ENCODE results near the gene BSG. TPM values are rescaled to one million over a fixed set of nuclear protein-coding genes. Genes with fewer than 3 reads are reported as not detected.
"Not testable (repeated sequence)": the region's sequence is repeated elsewhere in the genome, so short reads cannot be mapped to it uniquely, and the experiment has no call there.

BSG gene
- total and polyA plus RNA-seq, 9 of the 15 experiments (the other 6 are each of a cell fraction or from before 2014, with no cell fraction given): 4.6 to 495 (median 187) TPM

DNA sequence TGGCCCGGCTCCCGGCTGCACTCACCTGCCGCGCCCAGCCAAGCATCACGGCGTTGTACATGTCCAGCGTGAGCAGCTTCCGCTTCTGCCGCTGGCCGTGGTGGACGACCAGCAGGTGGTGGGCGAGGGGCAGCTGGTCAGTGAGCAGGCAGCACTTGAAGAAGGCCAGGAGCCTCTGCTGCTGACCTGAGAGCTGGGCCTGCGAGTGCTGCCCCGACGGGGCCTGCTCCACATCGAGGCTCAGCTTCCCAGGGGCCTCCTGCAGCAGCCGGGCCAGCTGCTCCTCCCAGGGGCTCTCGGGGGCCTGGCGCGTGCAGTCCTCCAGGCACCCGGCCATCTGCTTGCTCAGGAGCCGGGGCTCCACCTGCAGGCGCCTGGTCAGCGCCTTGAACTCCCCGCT lies 57.1 kb downstream of the BSG start:
- intact Hi-C loops (cut with micrococcal nuclease); H3K9me1 ChIP-seq (ENCODE audit: control insufficient read depth, insufficient read depth, low read length); FAIRE-seq; DNase-seq (ENCODE audit: extremely low read depth in 1 of 4, low spot score in 3 of 4); H3K4me3 ChIP-seq; H3K9ac ChIP-seq (ENCODE audit: insufficient read depth in 1 of 2, low read depth in 2 of 2, low read length in 2 of 2); POLR2A ChIA-PET; H2AFZ ChIP-seq (ENCODE audit: low read depth, low read length); H3K4me2 ChIP-seq (ENCODE audit: insufficient read depth, low read length); ATAC-seq; H4K20me1 ChIP-seq (replicated peaks; ENCODE audit: control insufficient read depth, insufficient read depth, low read length); H3K27me3 ChIP-seq (ENCODE audit: control insufficient read depth in 2 of 2, insufficient read depth in 2 of 2, low read length in 2 of 2); CTCF ChIA-PET (ENCODE audit: low intra/inter-chr PET ratio); H3K9me3 ChIP-seq (replicated peaks; ENCODE audit: control insufficient read depth, insufficient read depth, low read depth, low read length); BruUV-seq (replicated peaks); in situ Hi-C loops (cut with MboI); H3K27ac ChIP-seq (ENCODE audit: extremely low read depth, low read depth, low read length): not testable (repeated sequence)
- 97% methylated on average over 22 of the region's 25 CpGs for WGBS (ENCODE audit: insufficient coverage, low coverage, missing lambda C conversion rate)
- peaks cover 50% of the 10 kb centered on the region for H3K79me2 ChIP-seq (ENCODE audit: control insufficient read depth, insufficient read depth, low read length)
- TF ChIP-seq RBFOX2 (IDR thresholded peaks at IDR 0.05; ENCODE audit: low read depth, low read length): peak; percentile 5; the same call in 1 of the 2 replicates
- peaks cover 0 to 48% of the 10 kb centered on the region in 2 experiments; a peak in 4 of 5 replicates for H3K4me1 ChIP-seq (replicated peaks in 1 of 2; ENCODE audit: control insufficient read depth in 2 of 2, insufficient read depth in 2 of 2, low read length in 2 of 2)
- H3K36me3 ChIP-seq (ENCODE audit: control insufficient read depth, insufficient read depth, low read length): peaks cover 63% of the 10 kb centered on the region; the same call in 2 of the 3 replicates

DNA sequence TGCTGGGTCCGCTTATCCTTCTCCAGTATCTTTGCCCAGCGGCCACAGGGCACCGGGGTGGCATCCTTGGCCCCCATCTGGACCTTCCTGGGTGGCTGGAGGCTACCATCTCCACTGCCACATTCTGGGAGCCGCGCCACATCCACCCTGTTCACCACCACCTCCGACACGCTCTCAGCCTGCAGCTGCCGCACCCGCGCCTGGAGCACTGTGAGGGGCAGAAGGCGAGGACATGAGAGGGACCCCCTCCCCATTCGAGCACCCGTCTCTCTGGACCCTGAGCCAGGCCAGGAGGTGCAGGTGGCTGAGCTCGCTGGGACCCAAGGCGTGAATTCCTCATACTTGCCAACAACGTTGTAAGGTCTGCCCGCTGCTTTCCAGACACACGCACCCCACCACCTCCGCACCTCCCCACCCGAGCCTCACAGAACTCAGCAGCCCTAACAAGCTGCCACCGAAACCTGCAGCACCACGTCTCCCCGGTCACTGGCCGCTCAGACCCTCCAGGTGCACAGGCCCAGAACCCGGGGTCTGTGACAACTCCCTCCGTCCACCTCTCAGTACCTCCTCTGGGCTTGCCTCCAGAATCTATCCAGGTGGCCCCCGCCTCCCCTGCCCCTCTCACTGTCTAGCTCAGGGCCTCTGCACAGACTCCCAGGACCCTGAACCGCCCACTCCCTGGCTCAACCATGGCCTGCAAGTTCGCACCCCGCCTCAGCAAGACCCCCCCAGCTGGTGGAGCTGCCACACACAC lies 57.7 kb downstream of the BSG start:
- intact Hi-C loops (cut with micrococcal nuclease): no loop called here
- Histone ChIP-seq H4K20me1 (replicated peaks; ENCODE audit: control insufficient read depth, insufficient read depth, low read length) (no peaks in the 10 kb centered on the region), H3K9ac (ENCODE audit: insufficient read depth in 1 of 2, low read depth in 2 of 2, low read length in 2 of 2) (peak overlapping the region in 1 of 2 experiments; percentile 26; a peak in 1 of 4 replicates), H3K4me2 (ENCODE audit: insufficient read depth, low read length) (no peak overlapping the region), H3K27ac (ENCODE audit: extremely low read depth, low read depth, low read length) (no peak overlapping the region), H3K4me3 (no peak overlapping the region), H3K4me1 (replicated peaks in 1 of 2; ENCODE audit: control insufficient read depth in 2 of 2, insufficient read depth in 2 of 2, low read length in 2 of 2) (peaks cover 0 to 51% of the 10 kb centered on the region in 2 experiments; a peak in 4 of 5 replicates), H3K9me3 (replicated peaks; ENCODE audit: control insufficient read depth, insufficient read depth, low read depth, low read length) (no peaks in the 10 kb centered on the region), H3K27me3 (ENCODE audit: control insufficient read depth in 2 of 2, insufficient read depth in 2 of 2, low read length in 2 of 2) (no peaks in the 10 kb centered on the region), H3K9me1 (ENCODE audit: control insufficient read depth, insufficient read depth, low read length) (no peaks in the 10 kb centered on the region), H3K79me2 (ENCODE audit: control insufficient read depth, insufficient read depth, low read length) (peaks cover 50% of the 10 kb centered on the region), H3K36me3 (ENCODE audit: control insufficient read depth, insufficient read depth, low read length) (peaks cover 56% of the 10 kb centered on the region; the same call in 2 of the 3 replicates), H2AFZ (ENCODE audit: low read depth, low read length) (no peak overlapping the region)
- DNase-seq (ENCODE audit: extremely low read depth in 1 of 4, low spot score in 3 of 4) (no peak), ATAC-seq (no peak), FAIRE-seq (no peak)
- ChIA-PET CTCF (ENCODE audit: low intra/inter-chr PET ratio) (no interaction called here), POLR2A (no interaction called here)
- TF ChIP-seq RCOR1 (IDR thresholded peaks at IDR 0.05; ENCODE audit: borderline replicate concordance in 1 of 2, low read depth in 2 of 2, low read length in 2 of 2): no peak
- TF ChIP-seq POLR2G (IDR thresholded peaks at IDR 0.05; ENCODE audit: low read depth, low read length): peak; percentile 36; the same call in 1 of the 2 replicates
- TF ChIP-seq RBFOX2 (IDR thresholded peaks at IDR 0.05; ENCODE audit: low read depth, low read length): peak; percentile 35; the same call in 1 of the 2 replicates
- WGBS (ENCODE audit: insufficient coverage, low coverage, missing lambda C conversion rate): 94% methylated on average over 23 of the region's 30 CpGs
- no TSS peak for BruUV-seq (replicated peaks)
- in situ Hi-C loops (cut with MboI): no loop called here
